ENCODE data around the gene ZNF473. TPM values are rescaled to one million over a fixed set of nuclear protein-coding genes. Genes with fewer than 3 reads are reported as not detected.

The ZNF473 gene
- total RNA-seq, 1 experiment from 2014 or later, result 27.2 TPM

DNA sequence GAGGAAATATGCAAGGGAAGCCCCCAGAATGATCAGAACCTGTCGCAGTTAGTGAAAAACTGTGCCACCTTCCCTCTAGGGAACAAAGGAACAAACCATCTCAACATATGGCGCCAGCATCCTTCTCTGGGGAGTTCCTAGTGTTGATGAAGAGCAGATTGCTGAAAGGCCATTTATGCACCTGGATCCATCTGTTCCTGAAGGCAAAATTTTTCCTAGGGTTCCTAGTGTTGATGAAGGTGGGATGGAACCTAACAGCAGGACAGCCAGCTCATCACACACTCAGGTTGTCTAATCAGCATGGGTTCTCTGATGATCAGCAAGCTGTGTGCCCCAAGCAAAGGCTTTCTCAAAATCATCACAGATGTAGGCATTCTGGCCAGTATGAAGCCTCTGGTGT is 32.6 kb downstream of the ZNF473 start:
- TF ChIP-seq, protein P1, sequence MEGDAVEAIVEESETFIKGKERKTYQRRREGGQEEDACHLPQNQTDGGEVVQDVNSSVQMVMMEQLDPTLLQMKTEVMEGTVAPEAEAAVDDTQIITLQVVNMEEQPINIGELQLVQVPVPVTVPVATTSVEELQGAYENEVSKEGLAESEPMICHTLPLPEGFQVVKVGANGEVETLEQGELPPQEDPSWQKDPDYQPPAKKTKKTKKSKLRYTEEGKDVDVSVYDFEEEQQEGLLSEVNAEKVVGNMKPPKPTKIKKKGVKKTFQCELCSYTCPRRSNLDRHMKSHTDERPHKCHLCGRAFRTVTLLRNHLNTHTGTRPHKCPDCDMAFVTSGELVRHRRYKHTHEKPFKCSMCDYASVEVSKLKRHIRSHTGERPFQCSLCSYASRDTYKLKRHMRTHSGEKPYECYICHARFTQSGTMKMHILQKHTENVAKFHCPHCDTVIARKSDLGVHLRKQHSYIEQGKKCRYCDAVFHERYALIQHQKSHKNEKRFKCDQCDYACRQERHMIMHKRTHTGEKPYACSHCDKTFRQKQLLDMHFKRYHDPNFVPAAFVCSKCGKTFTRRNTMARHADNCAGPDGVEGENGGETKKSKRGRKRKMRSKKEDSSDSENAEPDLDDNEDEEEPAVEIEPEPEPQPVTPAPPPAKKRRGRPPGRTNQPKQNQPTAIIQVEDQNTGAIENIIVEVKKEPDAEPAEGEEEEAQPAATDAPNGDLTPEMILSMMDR (IDR thresholded peaks at IDR 0.05; ENCODE audit: unreplicated experiment), result no peak
- BruUV-seq (replicated peaks), result no TSS peak
- no peak overlapping the region for H3K27ac Mint-ChIP-seq (ENCODE audit: unreplicated experiment)
- CTCF ChIA-PET, result interaction anchor here (1.4 kb wide), 1 partner anchor 65 kb away, joined by 3 read pairs; no protein-coding TSS in a partner anchor
- intact Hi-C loops (cut with micrococcal nuclease; ENCODE audit: unreplicated experiment), result no loop called here
- peaks cover 5% of the 10 kb centered on the region for H3K36me3 Mint-ChIP-seq (ENCODE audit: insufficient read depth, unreplicated experiment)
- DNase-seq, result no peak
- peaks cover 5% of the 10 kb centered on the region for H3K9me3 Mint-ChIP-seq (ENCODE audit: low read depth, unreplicated experiment)
- no peaks in the 10 kb centered on the region for H3K4me1 Mint-ChIP-seq (ENCODE audit: low read depth, unreplicated experiment)
- H3K4me3 Mint-ChIP-seq (ENCODE audit: low read depth, unreplicated experiment), result no peak overlapping the region
- no peaks in the 10 kb centered on the region for H3K27me3 Mint-ChIP-seq (ENCODE audit: unreplicated experiment)

GRCh38 chr19:50059045-50059444 is 33.2 kb downstream of the ZNF473 start:
- DNase-seq, result no peak
- intact Hi-C loops (cut with micrococcal nuclease; ENCODE audit: unreplicated experiment), result no loop called here
- H3K4me3 Mint-ChIP-seq (ENCODE audit: low read depth, unreplicated experiment), result no peak overlapping the region
- H3K36me3 Mint-ChIP-seq (ENCODE audit: insufficient read depth, unreplicated experiment), result peaks cover 5% of the 10 kb centered on the region
- H3K4me1 Mint-ChIP-seq (ENCODE audit: low read depth, unreplicated experiment), result no peaks in the 10 kb centered on the region
- no peak overlapping the region for H3K27ac Mint-ChIP-seq (ENCODE audit: unreplicated experiment)
- no TSS peak for BruUV-seq (replicated peaks)
- TF ChIP-seq, protein P1 (IDR thresholded peaks at IDR 0.05; ENCODE audit: unreplicated experiment), result no peak
- CTCF ChIA-PET, result no interaction called here
- H3K9me3 Mint-ChIP-seq (ENCODE audit: low read depth, unreplicated experiment), result peaks cover 5% of the 10 kb centered on the region
- H3K27me3 Mint-ChIP-seq (ENCODE audit: unreplicated experiment), result no peaks in the 10 kb centered on the region

DNA sequence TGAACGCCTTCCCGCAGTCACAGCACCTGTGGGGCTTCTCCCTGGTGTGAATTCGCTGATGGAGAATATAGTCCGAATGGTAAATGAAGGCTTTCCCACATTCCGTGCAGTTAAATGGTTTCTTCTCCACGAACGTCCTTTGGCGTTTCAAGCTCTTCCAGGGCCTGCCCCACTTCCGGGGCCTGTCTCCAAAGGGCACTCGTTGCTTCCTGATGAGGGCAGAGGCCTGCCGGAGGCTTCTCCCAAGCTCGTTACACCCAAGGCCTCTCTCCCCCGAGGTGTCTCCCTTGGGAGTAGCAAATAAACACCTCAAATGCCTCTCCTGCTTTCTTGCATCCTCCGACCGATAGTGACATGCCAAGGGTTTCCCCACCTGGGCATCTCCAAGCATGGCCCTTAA is 34.3 kb downstream of the ZNF473 start:
- intact Hi-C loops (cut with micrococcal nuclease; ENCODE audit: unreplicated experiment), result no loop called here
- Mint-ChIP-seq H3K27me3 (ENCODE audit: unreplicated experiment) (peaks cover 10% of the 10 kb centered on the region), H3K4me1 (ENCODE audit: low read depth, unreplicated experiment) (no peaks in the 10 kb centered on the region), H3K36me3 (ENCODE audit: insufficient read depth, unreplicated experiment) (peaks cover 5% of the 10 kb centered on the region), H3K27ac (ENCODE audit: unreplicated experiment) (no peak overlapping the region), H3K4me3 (ENCODE audit: low read depth, unreplicated experiment) (no peak overlapping the region), H3K9me3 (ENCODE audit: low read depth, unreplicated experiment) (peaks cover 5% of the 10 kb centered on the region)
- no TSS peak for BruUV-seq (replicated peaks)
- TF ChIP-seq, protein P1 (IDR thresholded peaks at IDR 0.05; ENCODE audit: unreplicated experiment), result no peak
- no peak for DNase-seq
- CTCF ChIA-PET, result no interaction called here

DNA sequence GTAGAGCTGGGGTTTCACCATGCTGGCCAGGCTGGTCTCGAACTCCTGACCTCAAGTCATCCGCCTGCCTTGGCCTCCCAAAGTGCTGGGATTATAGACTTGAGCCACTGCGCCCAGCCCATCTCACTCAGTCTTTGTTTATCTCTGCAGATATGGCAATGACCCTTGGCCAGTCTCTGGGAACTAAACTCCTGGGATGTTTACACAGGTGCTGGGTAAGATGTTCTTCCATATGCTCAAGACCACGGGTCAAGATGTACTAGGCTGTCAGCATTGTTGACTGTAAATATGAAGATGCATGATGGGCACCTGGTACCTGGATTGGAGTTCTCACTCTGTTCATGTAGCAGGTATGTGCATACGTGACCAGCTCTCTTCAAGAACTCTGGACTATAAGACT is 35.8 kb downstream of the ZNF473 start:
- H3K27me3 Mint-ChIP-seq (ENCODE audit: unreplicated experiment), result peaks cover 22% of the 10 kb centered on the region
- TF ChIP-seq, protein P1 (IDR thresholded peaks at IDR 0.05; ENCODE audit: unreplicated experiment), result no peak
- intact Hi-C loops (cut with micrococcal nuclease; ENCODE audit: unreplicated experiment), result no loop called here
- no peak for DNase-seq
- peaks cover 2% of the 10 kb centered on the region for H3K9me3 Mint-ChIP-seq (ENCODE audit: low read depth, unreplicated experiment)
- H3K4me3 Mint-ChIP-seq (ENCODE audit: low read depth, unreplicated experiment), result no peak overlapping the region
- CTCF ChIA-PET, result no interaction called here
- H3K36me3 Mint-ChIP-seq (ENCODE audit: insufficient read depth, unreplicated experiment), result peaks cover 5% of the 10 kb centered on the region
- no peaks in the 10 kb centered on the region for H3K4me1 Mint-ChIP-seq (ENCODE audit: low read depth, unreplicated experiment)
- no peak overlapping the region for H3K27ac Mint-ChIP-seq (ENCODE audit: unreplicated experiment)
- BruUV-seq (replicated peaks), result no TSS peak

Data from Calu3 (cell line).